GM18519 (cell line): Measurements from ENCODE around the gene SLC12A8.

Experiments
- ATAC-seq: cut with Tn5 transposase; IDR thresholded peaks from one replicate; pipeline ENCODE4 v1.9.1; 2021; ENCODE audit warnings: mild to moderate bottlenecking, moderate library complexity; ENCODE audit not compliant: unreplicated experiment, low FRiP score

SLC12A8 gene

GRCh38 chr3:125212509-125213363 lies at the start of gene SLC12A8:
Gene SLC12A8, minus strand, starts transcription at chr3:125212748. Its CDS starts 1,399 bp downstream, at chr3:125211349.
- ATAC-seq = no peak

- no peak for ATAC-seq
Observed at GRCh38 chr3:125262161-125262560, 49.6 kb upstream of the SLC12A8 start.

- no peak for ATAC-seq
Observed at GRCh38 chr3:125261031-125261430, 48.5 kb upstream of the SLC12A8 start.

- ATAC-seq = no peak
Observed at GRCh38 chr3:125260158-125260557, 47.6 kb upstream of the SLC12A8 start.

GRCh38 chr3:125257536-125257935 lies 45.0 kb upstream of the SLC12A8 start:
- ATAC-seq = no peak

- no peak for ATAC-seq
Observed at GRCh38 chr3:125256675-125257074, 44.1 kb upstream of the SLC12A8 start.

- ATAC-seq = no peak
Observed at GRCh38 chr3:125250973-125251372, 38.4 kb upstream of the SLC12A8 start.

- no peak for ATAC-seq
Observed at GRCh38 chr3:125246237-125246636, 33.7 kb upstream of the SLC12A8 start.

- no peak for ATAC-seq
Observed at GRCh38 chr3:125245521-125245920, 33.0 kb upstream of the SLC12A8 start.

- no peak for ATAC-seq
Observed at GRCh38 chr3:125240496-125240895, 27.9 kb upstream of the SLC12A8 start.

- ATAC-seq = no peak
Observed at GRCh38 chr3:125239266-125239665, 26.7 kb upstream of the SLC12A8 start.

GRCh38 chr3:125238759-125239158 lies 26.2 kb upstream of the SLC12A8 start:
- no peak for ATAC-seq

- no peak for ATAC-seq
Observed at GRCh38 chr3:125236331-125236903, 23.9 kb upstream of the SLC12A8 start.

- ATAC-seq = no peak
Observed at GRCh38 chr3:125234831-125235230, 22.3 kb upstream of the SLC12A8 start.

- ATAC-seq = no peak
Observed at GRCh38 chr3:125232401-125232800, 19.9 kb upstream of the SLC12A8 start.

GRCh38 chr3:125231895-125232294 lies 19.3 kb upstream of the SLC12A8 start:
- no peak for ATAC-seq

- no peak for ATAC-seq
Observed at GRCh38 chr3:125229707-125230106, 17.2 kb upstream of the SLC12A8 start.

GRCh38 chr3:125229168-125229567 lies 16.6 kb upstream of the SLC12A8 start:
- ATAC-seq = no peak

- no peak for ATAC-seq
Observed at GRCh38 chr3:125221831-125222230, 9.3 kb upstream of the SLC12A8 start.

GRCh38 chr3:125220727-125221429 lies 8.3 kb upstream of the SLC12A8 start:
- no peak for ATAC-seq

GRCh38 chr3:125220183-125220582 lies 7.6 kb upstream of the SLC12A8 start:
- ATAC-seq = no peak
